ENCODE data around the gene TOMM22.

The TOMM22 gene

DNA sequence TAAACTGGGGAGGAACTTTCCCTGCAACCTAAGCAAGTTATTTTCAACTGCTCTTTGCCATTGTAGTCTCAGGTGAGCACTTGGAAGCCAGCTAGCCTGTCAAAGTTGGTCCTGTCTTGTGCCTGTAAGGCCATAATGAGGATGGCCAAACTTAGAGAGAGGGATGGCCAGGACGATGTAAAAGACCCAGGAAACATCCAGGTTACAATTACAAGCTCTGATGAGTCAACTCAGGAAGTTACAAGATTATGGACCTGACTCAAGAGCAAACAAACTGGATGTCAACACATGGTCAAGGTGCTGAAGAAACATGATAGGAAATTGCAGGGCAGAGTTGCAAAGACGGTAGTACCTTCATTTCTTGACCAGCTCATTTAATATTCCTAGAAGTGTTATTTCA lies 25.6 kb downstream of the TOMM22 start:
- Histone ChIP-seq H3K9ac (ENCODE audit: low read depth, low read length, poor library complexity, severe bottlenecking) (peak overlapping the region; percentile 88), H3K4me3 (ENCODE audit: low read length, poor library complexity, severe bottlenecking) (peak overlapping the region; percentile 89), H3K79me2 (ENCODE audit: insufficient read depth, low read length) (peaks cover 64% of the 10 kb centered on the region), H3K4me2 (ENCODE audit: low read depth, low read length, poor library complexity, severe bottlenecking) (peak overlapping the region; percentile 96), H3K36me3 (ENCODE audit: insufficient read depth, low read length) (peaks cover 4% of the 10 kb centered on the region; the same call in 1 of the 2 replicates), H4K20me1 (ENCODE audit: insufficient read depth, low read length, poor library complexity, severe bottlenecking) (peaks cover 57% of the 10 kb centered on the region), H3K9me3 (ENCODE audit: insufficient read depth, low read depth, low read length) (no peaks in the 10 kb centered on the region), H3K4me1 (ENCODE audit: insufficient read depth, low read length, poor library complexity, severe bottlenecking) (peaks cover 53% of the 10 kb centered on the region), H3K9me2 (replicated peaks; ENCODE audit: low read depth, low read length) (no peaks in the 10 kb centered on the region), H3K27me3 (ENCODE audit: insufficient read depth, low read length, poor library complexity, severe bottlenecking) (no peaks in the 10 kb centered on the region), H3F3A (ENCODE audit: low read depth) (0 out of 2 replicates have a peak, but pooled peaks cover 3% of the 10 kb centered on the region), H2AFZ (ENCODE audit: low read length) (no peak overlapping the region)
- TF ChIP-seq EZH2phosphoT487 (IDR thresholded peaks at IDR 0.05; ENCODE audit: borderline replicate concordance), result no peak
- TF ChIP-seq, protein P1, sequence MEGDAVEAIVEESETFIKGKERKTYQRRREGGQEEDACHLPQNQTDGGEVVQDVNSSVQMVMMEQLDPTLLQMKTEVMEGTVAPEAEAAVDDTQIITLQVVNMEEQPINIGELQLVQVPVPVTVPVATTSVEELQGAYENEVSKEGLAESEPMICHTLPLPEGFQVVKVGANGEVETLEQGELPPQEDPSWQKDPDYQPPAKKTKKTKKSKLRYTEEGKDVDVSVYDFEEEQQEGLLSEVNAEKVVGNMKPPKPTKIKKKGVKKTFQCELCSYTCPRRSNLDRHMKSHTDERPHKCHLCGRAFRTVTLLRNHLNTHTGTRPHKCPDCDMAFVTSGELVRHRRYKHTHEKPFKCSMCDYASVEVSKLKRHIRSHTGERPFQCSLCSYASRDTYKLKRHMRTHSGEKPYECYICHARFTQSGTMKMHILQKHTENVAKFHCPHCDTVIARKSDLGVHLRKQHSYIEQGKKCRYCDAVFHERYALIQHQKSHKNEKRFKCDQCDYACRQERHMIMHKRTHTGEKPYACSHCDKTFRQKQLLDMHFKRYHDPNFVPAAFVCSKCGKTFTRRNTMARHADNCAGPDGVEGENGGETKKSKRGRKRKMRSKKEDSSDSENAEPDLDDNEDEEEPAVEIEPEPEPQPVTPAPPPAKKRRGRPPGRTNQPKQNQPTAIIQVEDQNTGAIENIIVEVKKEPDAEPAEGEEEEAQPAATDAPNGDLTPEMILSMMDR (conservative IDR thresholded peaks at IDR 0.05; ENCODE audit: low read length), result no peak

DNA sequence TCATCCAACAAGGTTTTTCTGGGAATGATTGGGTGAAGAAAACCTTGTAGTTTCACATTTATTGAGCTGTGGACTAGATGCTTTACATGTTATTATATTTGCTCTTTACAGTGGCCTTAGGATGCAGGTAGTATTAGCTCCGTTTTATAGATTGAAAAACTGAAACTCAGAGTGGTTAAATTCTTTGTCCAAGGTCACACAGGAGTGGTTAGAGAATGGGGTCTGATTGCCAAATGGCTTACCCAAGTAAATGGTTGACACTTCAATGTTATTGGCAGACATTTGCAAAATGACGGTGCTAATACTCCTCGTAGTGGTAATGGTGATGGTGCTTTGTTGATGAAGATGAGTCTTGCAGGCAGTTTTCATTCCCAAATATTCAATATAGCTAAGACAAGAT lies 26.2 kb downstream of the TOMM22 start:
- peaks cover 4% of the 10 kb centered on the region; the same call in 1 of the 2 replicates for H3K36me3 ChIP-seq (ENCODE audit: insufficient read depth, low read length)
- peak overlapping the region; percentile 88 for H3K9ac ChIP-seq (ENCODE audit: low read depth, low read length, poor library complexity, severe bottlenecking)
- H3K9me3 ChIP-seq (ENCODE audit: insufficient read depth, low read depth, low read length), result no peaks in the 10 kb centered on the region
- H3K4me1 ChIP-seq (ENCODE audit: insufficient read depth, low read length, poor library complexity, severe bottlenecking), result peaks cover 60% of the 10 kb centered on the region
- no peaks in the 10 kb centered on the region for H3K9me2 ChIP-seq (replicated peaks; ENCODE audit: low read depth, low read length)
- peak overlapping the region; percentile 89 for H3K4me3 ChIP-seq (ENCODE audit: low read length, poor library complexity, severe bottlenecking)
- no peak overlapping the region for H2AFZ ChIP-seq (ENCODE audit: low read length)
- no peaks in the 10 kb centered on the region for H3K27me3 ChIP-seq (ENCODE audit: insufficient read depth, low read length, poor library complexity, severe bottlenecking)
- 0 out of 2 replicates have a peak, but pooled peaks cover 3% of the 10 kb centered on the region for H3F3A ChIP-seq (ENCODE audit: low read depth)
- H4K20me1 ChIP-seq (ENCODE audit: insufficient read depth, low read length, poor library complexity, severe bottlenecking), result peaks cover 63% of the 10 kb centered on the region
- peaks cover 71% of the 10 kb centered on the region for H3K79me2 ChIP-seq (ENCODE audit: insufficient read depth, low read length)
- TF ChIP-seq EZH2phosphoT487 (IDR thresholded peaks at IDR 0.05; ENCODE audit: borderline replicate concordance), result no peak
- TF ChIP-seq, protein P1 (conservative IDR thresholded peaks at IDR 0.05; ENCODE audit: low read length), result no peak
- H3K4me2 ChIP-seq (ENCODE audit: low read depth, low read length, poor library complexity, severe bottlenecking), result peak overlapping the region; percentile 96

- Histone ChIP-seq H3K9me3 (ENCODE audit: insufficient read depth, low read depth, low read length) (no peaks in the 10 kb centered on the region), H4K20me1 (ENCODE audit: insufficient read depth, low read length, poor library complexity, severe bottlenecking) (peaks cover 74% of the 10 kb centered on the region), H3K9ac (ENCODE audit: low read depth, low read length, poor library complexity, severe bottlenecking) (peak overlapping the region; percentile 24), H3K79me2 (ENCODE audit: insufficient read depth, low read length) (peaks cover 84% of the 10 kb centered on the region), H3K4me1 (ENCODE audit: insufficient read depth, low read length, poor library complexity, severe bottlenecking) (peaks cover 70% of the 10 kb centered on the region), H3K4me3 (ENCODE audit: low read length, poor library complexity, severe bottlenecking) (peak overlapping the region; percentile 89), H3K4me2 (ENCODE audit: low read depth, low read length, poor library complexity, severe bottlenecking) (peak overlapping the region; percentile 96), H3F3A (ENCODE audit: low read depth) (no peaks in the 10 kb centered on the region), H2AFZ (ENCODE audit: low read length) (no peak overlapping the region), H3K36me3 (ENCODE audit: insufficient read depth, low read length) (peaks cover 4% of the 10 kb centered on the region; the same call in 1 of the 2 replicates), H3K9me2 (replicated peaks; ENCODE audit: low read depth, low read length) (no peaks in the 10 kb centered on the region), H3K27me3 (ENCODE audit: insufficient read depth, low read length, poor library complexity, severe bottlenecking) (no peaks in the 10 kb centered on the region)
- TF ChIP-seq, protein P1 (conservative IDR thresholded peaks at IDR 0.05; ENCODE audit: low read length), result no peak
- no peak for TF ChIP-seq EZH2phosphoT487 (IDR thresholded peaks at IDR 0.05; ENCODE audit: borderline replicate concordance)
Observed at GRCh38 chr22:38709306-38709705, 27.5 kb downstream of the TOMM22 start.

All from Loucy (cell line).